NCI-H1092 treated with DMSO at 0.1 percent for 48 hours (cell line): ENCODE data around the gene VARS2.

Experiments
- DNase-seq: peaks from one replicate; lab custom pipeline; 2025; lab: John Stamatoyannopoulos, UW

The VARS2 gene

DNA sequence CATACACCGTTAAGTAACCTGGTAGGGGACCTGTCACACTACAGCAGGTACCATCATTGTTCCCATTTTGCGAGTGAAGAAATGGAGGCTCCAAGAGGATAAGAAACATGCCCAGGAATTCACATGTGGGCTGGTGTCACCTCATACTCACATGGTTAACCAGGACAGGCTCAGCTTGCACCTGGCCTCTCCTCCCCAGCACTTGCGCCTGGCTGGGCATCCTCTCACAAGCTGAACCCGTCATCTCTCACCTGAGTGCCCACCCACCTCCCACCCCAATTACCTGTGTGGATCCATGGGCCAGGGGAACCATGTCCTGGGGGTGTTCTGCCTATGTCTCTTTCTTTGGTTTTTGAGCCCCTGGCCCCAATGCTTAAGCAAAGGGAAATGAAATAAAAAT lies 16.5 kb downstream of the VARS2 start:
- no peak for DNase-seq

DNA sequence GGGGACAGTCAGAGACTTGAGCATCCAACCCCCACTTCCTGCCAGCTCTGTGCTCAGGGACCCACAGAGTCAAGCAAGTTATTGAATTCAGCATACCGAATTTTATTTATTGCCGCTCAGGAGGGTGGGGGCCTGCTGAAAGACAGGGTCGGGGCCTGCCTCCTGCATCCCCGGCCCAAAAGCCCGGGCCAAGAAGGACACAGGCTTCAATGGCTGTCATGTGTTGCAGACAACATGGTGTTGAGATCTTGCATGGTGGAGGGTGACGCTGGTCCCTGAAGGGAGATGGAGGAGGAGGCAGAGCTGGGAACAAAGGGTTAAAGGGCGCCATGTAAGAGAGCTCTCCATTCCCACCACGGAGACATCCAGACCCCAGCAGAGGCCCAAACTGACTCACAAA lies 17.2 kb downstream of the VARS2 start:
- no peak for DNase-seq

GRCh38 chr6:30931969-30932645 lies 18.1 kb downstream of the VARS2 start, which contains the start of gene SFTA2:
SFTA2 (minus strand) TSS chr6:30932170; CDS start chr6:30932096, 74 bp downstream.
- no peak for DNase-seq

DNA sequence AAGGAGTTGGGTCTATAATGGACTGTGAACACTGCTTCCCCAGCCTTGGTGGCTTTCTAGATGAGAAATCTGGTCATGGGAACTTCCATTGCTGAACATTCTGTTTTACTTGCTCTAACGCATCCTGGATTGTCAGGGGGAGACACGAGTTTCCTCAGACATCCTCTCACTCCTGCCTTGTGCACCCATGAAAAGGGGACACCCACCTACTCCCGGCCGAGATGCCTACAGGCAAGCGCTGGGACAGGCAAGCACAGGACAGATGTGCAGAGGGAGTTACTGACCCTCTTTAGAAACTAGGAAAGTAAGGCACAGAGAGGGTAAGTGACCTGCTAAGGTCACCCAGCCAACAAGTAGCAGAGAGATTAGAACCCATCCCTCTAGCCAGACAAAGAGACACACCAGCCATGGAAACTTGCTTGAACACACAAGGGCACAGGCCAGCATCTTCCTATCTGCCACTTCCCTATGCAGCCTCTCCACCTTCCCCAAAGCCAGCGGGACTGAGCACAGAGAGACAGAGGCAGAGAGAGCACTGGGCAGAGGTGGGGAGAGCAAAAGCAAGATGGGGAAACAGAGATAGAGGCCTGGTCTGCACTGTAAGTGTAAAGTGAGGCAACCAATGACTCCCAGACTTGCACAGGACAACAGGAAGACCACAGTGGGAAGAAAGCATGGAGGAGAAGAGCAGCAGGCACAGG lies 18.8 kb downstream of the VARS2 start:
- no peak for DNase-seq

GRCh38 chr6:30935018-30935417 lies 21.0 kb downstream of the VARS2 start:
- DNase-seq, result no peak

- no peak for DNase-seq
Measured at GRCh38 chr6:30937265-30937664, 23.2 kb downstream of the VARS2 start.

GRCh38 chr6:30938730-30939129 lies 24.7 kb downstream of the VARS2 start:
- DNase-seq, result no peak

GRCh38 chr6:30939473-30939872 lies 25.4 kb downstream of the VARS2 start:
- no peak for DNase-seq

DNA sequence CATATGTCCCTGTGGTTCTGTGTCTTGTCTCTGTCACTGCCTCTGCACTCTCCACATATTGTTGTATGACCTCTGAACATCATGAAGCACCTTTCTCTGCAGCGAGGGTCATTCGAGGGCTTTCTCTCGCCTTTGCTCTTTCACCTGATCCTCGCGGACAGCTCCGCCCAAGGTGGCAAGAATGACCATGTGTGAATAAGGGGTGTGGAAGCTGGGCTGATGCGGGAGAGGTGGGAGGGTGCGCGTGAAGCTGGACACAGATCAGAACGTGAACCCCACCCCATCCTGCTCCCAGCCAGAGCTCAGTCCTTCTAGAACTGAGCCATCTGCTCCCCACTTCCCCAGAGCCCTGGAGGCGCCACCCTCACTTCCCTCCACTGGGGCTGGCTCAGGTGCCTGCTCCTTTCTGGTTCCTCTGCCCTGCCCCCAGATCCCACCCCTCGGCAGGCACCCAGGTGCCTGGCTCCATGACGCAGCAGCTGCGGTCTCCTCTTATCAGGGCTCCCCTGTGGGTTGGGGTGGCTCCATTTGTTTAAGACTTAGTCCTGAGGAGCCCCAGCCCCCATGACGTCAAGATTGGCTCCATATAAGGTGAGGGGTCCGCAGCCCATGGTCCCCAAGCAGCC lies 26.4 kb downstream of the VARS2 start, which contains the start of gene MUCL3:
TSS of gene MUCL3 (plus strand) at position 613 of the 626 bp plus-strand sequence. CDS start 27 bp downstream, outside the sequence.
- no peak for DNase-seq

- no peak for DNase-seq
Measured at GRCh38 chr6:30942338-30943060, 28.5 kb downstream of the VARS2 start.

GRCh38 chr6:30944051-30944450 lies 30.0 kb downstream of the VARS2 start:
- DNase-seq, result no peak

DNA sequence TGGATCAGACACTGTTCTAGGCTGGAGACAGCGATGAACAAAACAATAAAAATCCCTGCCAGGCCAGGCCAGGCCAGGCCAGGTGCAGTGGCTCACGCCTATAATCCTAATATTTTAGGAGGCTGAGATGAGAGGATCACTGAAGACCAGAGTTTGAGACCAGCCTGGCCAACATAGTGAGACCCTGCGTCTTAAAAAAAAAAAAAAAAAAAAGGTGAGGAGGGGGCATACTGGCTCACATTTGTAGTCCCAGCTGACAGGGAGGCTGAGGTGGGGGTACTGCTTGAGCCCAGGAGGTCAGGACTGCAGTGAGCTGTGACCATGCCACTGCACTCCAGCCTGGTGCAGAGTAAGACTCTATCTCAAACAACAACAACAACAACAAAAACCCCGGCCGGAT lies 31.2 kb downstream of the VARS2 start:
- DNase-seq, result no peak

DNA sequence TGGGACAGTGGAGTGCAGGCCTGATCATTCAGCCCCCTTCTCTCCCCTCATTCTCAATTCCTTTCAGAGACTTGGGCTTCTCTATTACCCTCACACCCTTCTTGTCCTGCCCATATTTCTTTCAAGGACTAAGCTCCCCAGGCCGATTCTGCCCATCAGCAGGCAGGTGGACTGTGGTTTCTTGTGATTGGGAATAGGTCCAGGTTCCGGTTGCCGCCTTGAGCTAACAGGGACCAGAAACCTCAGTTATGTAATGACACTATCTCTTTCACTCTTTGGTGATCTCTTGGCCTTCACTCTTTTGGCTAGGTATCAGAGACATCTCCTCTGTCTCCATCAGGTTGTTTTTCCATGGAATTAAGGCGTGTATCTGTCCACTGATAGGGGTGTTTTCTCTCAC lies 33.2 kb downstream of the VARS2 start:
- no peak for DNase-seq

- DNase-seq, result no peak
Measured at GRCh38 chr6:30948811-30949210, 34.8 kb downstream of the VARS2 start.

DNA sequence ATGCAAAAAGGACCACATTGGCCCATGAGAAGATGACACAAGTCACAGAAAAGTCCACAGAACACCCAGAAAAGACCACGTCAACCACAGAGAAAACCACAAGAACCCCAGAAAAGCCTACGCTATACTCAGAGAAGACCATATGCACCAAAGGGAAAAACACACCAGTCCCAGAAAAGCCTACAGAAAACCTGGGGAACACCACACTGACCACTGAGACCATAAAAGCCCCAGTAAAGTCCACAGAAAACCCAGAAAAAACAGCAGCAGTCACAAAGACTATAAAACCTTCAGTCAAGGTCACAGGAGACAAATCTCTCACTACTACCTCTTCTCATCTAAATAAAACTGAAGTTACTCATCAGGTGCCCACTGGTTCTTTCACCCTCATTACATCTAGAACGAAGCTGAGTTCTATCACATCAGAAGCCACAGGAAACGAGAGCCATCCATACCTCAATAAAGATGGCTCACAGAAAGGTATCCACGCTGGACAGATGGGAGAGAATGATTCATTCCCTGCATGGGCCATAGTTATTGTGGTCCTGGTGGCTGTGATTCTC lies 38.0 kb downstream of the VARS2 start:
- no peak for DNase-seq

DNA sequence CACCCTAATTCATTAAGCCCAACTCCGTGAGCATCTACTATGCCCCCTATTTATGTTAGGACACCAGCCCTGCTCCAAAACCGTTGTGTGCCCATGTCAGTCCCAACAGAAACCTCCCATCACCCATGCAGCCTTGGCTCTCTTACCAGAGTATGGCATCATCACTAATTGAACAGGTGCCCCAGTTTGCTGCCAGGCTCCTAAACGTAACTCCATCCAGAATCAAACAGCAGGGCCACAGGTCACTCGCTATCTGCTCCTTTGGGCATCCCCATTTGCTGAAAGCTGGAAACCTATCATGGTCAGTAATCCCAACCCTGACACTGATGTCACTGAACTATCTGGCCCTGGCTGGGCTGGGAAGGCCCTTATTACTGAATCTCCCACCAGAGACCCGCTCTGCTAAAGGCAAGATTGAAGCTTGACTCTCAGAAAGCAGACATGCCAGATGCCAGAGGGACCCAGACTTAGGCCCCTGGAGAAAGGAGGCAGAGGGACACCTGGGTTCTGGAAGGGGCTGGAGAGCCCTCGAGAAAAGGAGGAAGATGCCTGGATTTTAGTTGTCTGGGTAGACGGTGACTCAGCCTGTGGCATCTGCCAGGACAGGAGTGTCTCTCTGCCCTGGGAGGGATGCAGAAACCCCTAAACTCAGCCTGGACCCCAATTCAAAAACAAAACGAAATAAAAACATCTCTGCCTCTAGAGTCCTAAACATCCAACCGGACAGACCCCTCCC lies 40.8 kb downstream of the VARS2 start:
- DNase-seq, result no peak

GRCh38 chr6:30955367-30956042 lies 41.5 kb downstream of the VARS2 start:
- no peak for DNase-seq

- DNase-seq, result no peak
Measured at GRCh38 chr6:30957716-30958115, 43.7 kb downstream of the VARS2 start.

DNA sequence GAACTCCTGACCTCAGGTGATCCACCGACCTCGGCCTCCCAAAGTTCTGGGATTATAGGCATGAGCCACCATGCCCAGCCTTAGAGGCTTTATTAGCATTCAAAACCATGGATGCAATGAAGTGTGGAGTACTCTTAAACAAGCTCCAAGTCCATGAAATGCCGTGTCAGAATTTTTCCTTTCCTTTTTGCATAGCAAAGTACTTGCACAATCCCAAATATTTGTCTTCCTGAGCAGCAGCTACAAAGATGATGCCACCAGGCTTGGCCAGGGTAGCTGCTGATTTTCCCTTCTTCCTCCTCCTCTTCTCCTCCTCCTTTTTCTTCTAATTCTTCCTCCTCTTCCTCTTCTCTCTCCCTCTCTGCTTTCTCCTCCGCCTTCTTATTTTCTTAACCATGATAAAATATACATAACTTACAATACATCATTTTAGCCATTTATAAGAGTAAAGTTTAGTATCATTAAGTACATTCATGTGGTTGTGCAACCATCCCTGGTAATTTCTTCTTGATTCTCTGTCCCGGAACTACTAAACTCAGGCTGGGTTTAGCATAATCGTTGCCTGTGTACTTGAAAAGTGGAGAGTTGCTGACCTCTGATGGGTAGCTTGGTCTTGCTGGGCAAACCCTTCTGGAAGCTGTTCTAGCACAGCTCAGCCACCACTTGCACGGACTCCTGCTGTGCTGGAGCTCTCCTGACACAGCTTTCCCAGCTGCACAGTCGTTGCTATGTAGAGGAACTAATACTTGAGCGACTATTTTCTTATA lies 47.1 kb downstream of the VARS2 start:
- no peak for DNase-seq

DNA sequence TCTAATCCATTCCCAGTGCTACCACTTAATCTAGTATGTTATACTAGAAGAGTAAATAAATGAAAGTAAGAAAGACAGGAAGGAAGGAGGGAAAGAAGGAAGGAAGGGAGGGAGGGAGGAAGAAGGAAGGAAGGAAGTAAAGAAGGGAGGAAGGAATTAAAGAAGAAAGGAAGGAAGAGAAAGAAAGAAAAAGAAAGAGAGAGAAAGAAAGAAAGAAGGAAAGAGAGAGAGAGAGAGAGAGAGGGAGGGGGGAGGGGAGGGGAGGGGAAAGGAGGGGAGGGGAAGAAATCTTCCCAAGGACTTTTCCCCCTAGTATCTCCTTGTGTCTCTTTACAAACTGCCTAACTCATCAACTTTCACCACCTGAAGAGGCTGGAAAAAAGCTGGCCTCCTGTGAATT lies 48.7 kb downstream of the VARS2 start:
- DNase-seq, result no peak
